HepG2 (cell line): ENCODE data around the gene SUCLG2. TPM values are rescaled to one million over a fixed set of nuclear protein-coding genes. Genes with fewer than 3 reads are reported as not detected.

Experiments
- ATAC-seq: fragments of 200-7000 bp; cut with Tn5 transposase; 3 replicates; pipeline ENCODE4 v1.9.1; 2020; ENCODE audit warnings: mild to moderate bottlenecking, moderate library complexity
- BruUV-seq: library from RNA; stranded (reverse); fragments of 400-500 nt; replicated peaks from 2 replicates; lab custom pipeline; 2021; lab: Mats Ljungman, UMichigan
- CTCF ChIA-PET: fragments of 300-600 bp; formaldehyde crosslinking; extraction: SDS; loops from one replicate; lab custom pipeline; 2021; ENCODE audit warnings: low total read pairs, inconsistent platforms, low intra/inter-chr PET ratio; lab: Yijun Ruan, JAX
- POLR2A ChIA-PET: fragments of 350-600 bp; sonication (Branson Sonifier 250); formaldehyde crosslinking; loops from one replicate; lab custom pipeline; 2020; ENCODE audit warnings: antibody characterized with exemption, inconsistent platforms; lab: Yijun Ruan, JAX
- DNase-seq: peaks from one replicate; pipeline ENCODE4 v3.0.0-alpha.2; 2015; ENCODE audit warnings: low spot score
- FAIRE-seq: peaks from 3 replicates; lab custom pipeline; 2011; peaks lifted over from hg19 to GRCh38; lab: Jason Lieb, UNC
- H2AFZ ChIP-seq: one replicate; pipeline ENCODE4 v1.6.1; 2011; ENCODE audit warnings: low read length, inconsistent platforms
- H3K27ac ChIP-seq: fragments of 300-600 bp; 3 replicates; pipeline ENCODE4 v1.8.0; 2011; ENCODE audit warnings: mixed run types, mild to moderate bottlenecking, mixed read lengths, low read length, inconsistent platforms; ENCODE audit not compliant: insufficient read depth; ENCODE audit errors: extremely low read length
- H3K27me3 ChIP-seq, 2 experiments: fragments of 200-600 bp in 1 of 2; 2 replicates in 1 of 2; 3 replicates in 1 of 2; pipeline versions ENCODE4 v1.6.0 to v1.8.0; 2011; ENCODE audit warnings: low read length in 2 of 2, mild to moderate bottlenecking in 2 of 2, moderate library complexity in 2 of 2, inconsistent platforms in 1 of 2; ENCODE audit not compliant: insufficient read depth in 2 of 2, control insufficient read depth in 1 of 2
- H3K36me3 ChIP-seq, 2 experiments: fragments of 200-600 bp in 1 of 2; replicated peaks in 1 of 2; 2 replicates in 1 of 2; 3 replicates in 1 of 2; pipeline versions ENCODE4 v1.5.1 to v1.8.0; 2011; ENCODE audit warnings: low read length in 2 of 2, inconsistent platforms in 1 of 2; ENCODE audit not compliant: insufficient read depth in 2 of 2, control insufficient read depth in 1 of 2
- H3K4me1 ChIP-seq: 2 replicates; pipeline ENCODE4 v1.5.1; 2012; ENCODE audit warnings: low read length, inconsistent platforms; ENCODE audit not compliant: insufficient read depth
- H3K4me2 ChIP-seq: 2 replicates; pipeline ENCODE4 v1.6.0; 2011; ENCODE audit warnings: low read depth, low read length, inconsistent platforms
- H3K4me3 ChIP-seq, 3 experiments: fragments of 200-600 bp in 1 of 3; sonication (generic), shearing (Covaris generic) in 1 of 3; replicated peaks in 1 of 3; 2 replicates each; pipeline ENCODE4 v1.5.1; 2011 to 2016; ENCODE audit warnings: low read length in 3 of 3, inconsistent platforms in 2 of 3, low read depth in 2 of 3, mild to moderate bottlenecking in 2 of 3, control low read depth in 1 of 3, mixed read lengths in 1 of 3; ENCODE audit not compliant: insufficient read depth in 1 of 3
- H3K79me2 ChIP-seq: one replicate; pipeline ENCODE4 v1.6.1; 2011; ENCODE audit warnings: low read length, inconsistent platforms; ENCODE audit not compliant: insufficient read depth
- H3K9ac ChIP-seq: 2 replicates; pipeline ENCODE4 v1.6.0; 2011; ENCODE audit warnings: mild to moderate bottlenecking, low read depth, low read length, inconsistent platforms; ENCODE audit not compliant: insufficient read depth
- H3K9me3 ChIP-seq: 2 replicates; pipeline ENCODE4 v1.5.1; 2012; ENCODE audit warnings: mild to moderate bottlenecking, low read length
- H4K20me1 ChIP-seq: 2 replicates; pipeline ENCODE4 v1.6.0; 2011; ENCODE audit warnings: inconsistent platforms, mild to moderate bottlenecking, low read length, moderate library complexity; ENCODE audit not compliant: insufficient read depth
- DPF2 ChIP-seq: sonication (generic); formaldehyde crosslinking; IDR thresholded peaks from 2 replicates; pipeline ENCODE4 v1.4.0; 2020; ENCODE audit warnings: mild to moderate bottlenecking, low read depth, missing genetic modification reagents, borderline replicate concordance
- FLYWCH1 ChIP-seq: sonication (generic); formaldehyde crosslinking; IDR thresholded peaks from 2 replicates; pipeline ENCODE4 v1.8.1; 2023; ENCODE audit warnings: mild to moderate bottlenecking, missing genetic modification reagents
- GZF1 ChIP-seq: sonication (generic); formaldehyde crosslinking; IDR thresholded peaks from 2 replicates; pipeline ENCODE4 v1.5.1; 2020; ENCODE audit warnings: mild to moderate bottlenecking, missing genetic modification reagents
- KDM3A ChIP-seq: IDR thresholded peaks from 2 replicates; pipeline ENCODE4 v1.6.1; 2018; ENCODE audit warnings: low read depth, missing compliant biosample characterization
- SCMH1 ChIP-seq: sonication (generic); formaldehyde crosslinking; IDR thresholded peaks from 2 replicates; pipeline ENCODE4 v1.9.0; 2021; ENCODE audit warnings: missing genetic modification reagents, mild to moderate bottlenecking, borderline replicate concordance
- SOX6 ChIP-seq, 2 experiments: fragments of 450-650 bp in 1 of 2; sonication (generic) in 1 of 2; formaldehyde crosslinking in 1 of 2; IDR thresholded peaks; 2 replicates each; pipeline versions ENCODE4 v1.4.0 to v1.6.1; 2017 to 2020; ENCODE audit warnings: antibody characterized with exemption in 1 of 2, mild to moderate bottlenecking in 1 of 2, missing genetic modification reagents in 1 of 2
- U2AF2 ChIP-seq: fragments of 200-400 bp; formaldehyde crosslinking; IDR thresholded peaks from 2 replicates; pipeline ENCODE4 v1.6.1; 2017; ENCODE audit warnings: low read depth, mild to moderate bottlenecking, low read length
- ZNF335 ChIP-seq: sonication (generic); formaldehyde crosslinking; IDR thresholded peaks from 2 replicates; pipeline ENCODE4 v1.4.0; 2020; ENCODE audit warnings: missing genetic modification reagents
- ZNF354B ChIP-seq: sonication (generic); formaldehyde crosslinking; IDR thresholded peaks from 2 replicates; pipeline ENCODE4 v1.8.0; 2022; ENCODE audit warnings: mild to moderate bottlenecking, missing genetic modification reagents
- ZNF598 ChIP-seq: sonication (generic); formaldehyde crosslinking; IDR thresholded peaks from 2 replicates; pipeline ENCODE4 v1.5.1; 2020; ENCODE audit warnings: mild to moderate bottlenecking, missing genetic modification reagents, borderline replicate concordance
- ZNF841 ChIP-seq: sonication (generic); formaldehyde crosslinking; IDR thresholded peaks from 2 replicates; pipeline ENCODE4 v1.8.1; 2023; ENCODE audit warnings: missing genetic modification reagents, borderline replicate concordance
- in situ Hi-C: cut with HindIII; loops from 2 replicates; pipeline ENCODE4 v1.10.0; 2017; ENCODE audit warnings: low pct_unique_long_range_greater_than_20kb; ENCODE audit not compliant: extremely low pct_ligation_motif_present
- intact Hi-C: fragments of 100-400 bp; cut with micrococcal nuclease; formaldehyde crosslinking; loops from one replicate; pipeline ENCODE4 v1.10.0; 2022; ENCODE audit not compliant: unreplicated experiment
- polyA plus RNA-seq, 8 experiments: library from polyadenylated mRNA; depleted of rRNA in 3 of 8; stranded (reverse) in 7 of 8; unstranded in 1 of 8; fragments of >200 nt; fragmentation: Illumina TruSeq in 4 of 8; extraction: Trizol in 4 of 8; gene quantifications; 2 replicates each; pipeline versions ENCODE4 v1.2.1 to v1.2.3, GENCODE V29; 2011 to 2016; ENCODE audit warnings: low read depth in 4 of 8, missing spikeins in 1 of 8, mixed read lengths in 1 of 8; ENCODE audit not compliant: insufficient read depth in 1 of 8
- total RNA-seq, 5 experiments: library from RNA; depleted of rRNA; stranded (reverse); fragments of >200 nt; fragmentation: Illumina TruSeq; extraction: Trizol; gene quantifications; 2 replicates each; pipeline ENCODE4 v1.2.3, GENCODE V29; 2016; ENCODE audit warnings: low read depth in 1 of 5
- TF ChIP-seq, protein P1 (sequence below): sonication (generic); formaldehyde crosslinking; IDR thresholded peaks from 2 replicates; pipeline ENCODE4 v1.4.0; 2020; ENCODE audit warnings: missing genetic modification reagents
- TF ChIP-seq, protein P2 (sequence below): sonication (generic); formaldehyde crosslinking; IDR thresholded peaks from 2 replicates; pipeline ENCODE4 v1.5.0; 2020; ENCODE audit warnings: mild to moderate bottlenecking, missing genetic modification reagents, borderline replicate concordance
- TF ChIP-seq, protein P3 (sequence below): sonication (generic); formaldehyde crosslinking; IDR thresholded peaks from 2 replicates; pipeline ENCODE4 v1.4.0; 2020; ENCODE audit warnings: missing genetic modification reagents, mild to moderate bottlenecking, borderline replicate concordance
- TF ChIP-seq, protein P4 (sequence below): sonication (generic); formaldehyde crosslinking; IDR thresholded peaks from 2 replicates; pipeline ENCODE4 v1.9.0; 2021; ENCODE audit warnings: missing genetic modification reagents, borderline replicate concordance

Gene SUCLG2
- total and polyA plus RNA-seq, 2 of the 13 experiments (the other 11 are each of a cell fraction or from before 2014, with no cell fraction given) = 21.4 to 64.9 TPM

DNA sequence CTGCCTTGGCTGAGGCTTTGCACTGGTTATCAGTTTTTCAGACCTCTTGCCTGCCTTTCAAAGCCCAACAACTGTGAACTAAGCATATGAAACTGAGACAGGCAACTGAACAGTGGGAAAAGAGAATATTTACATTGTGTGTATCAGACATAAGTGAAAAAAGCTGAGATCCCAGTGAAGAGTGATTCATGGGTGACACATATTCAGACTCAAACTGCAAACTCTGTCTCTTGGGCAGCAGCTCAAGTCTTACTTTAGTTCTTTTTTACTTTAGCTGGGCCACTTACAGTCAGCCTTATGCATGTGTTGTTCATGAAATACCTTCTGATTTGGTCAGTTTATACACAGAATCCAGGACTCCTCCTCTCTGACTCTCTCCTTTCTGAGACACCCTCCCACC, 19.2 kb downstream of the SUCLG2 start:
- H3K27me3 ChIP-seq = no peaks in the 10 kb centered on the region
- intact Hi-C loops (no loop called here), in situ Hi-C loops (no loop called here)
- no peak for DNase-seq
- peaks cover 13% of the 10 kb centered on the region for H3K79me2 ChIP-seq
- no peak for FAIRE-seq
- no peak overlapping the region for H3K4me2 ChIP-seq
- H3K36me3 ChIP-seq = peaks cover 2 to 15% of the 10 kb centered on the region in 2 experiments; a peak in 2 of 5 replicates
- POLR2A ChIA-PET = interaction anchor here (1.0 kb wide), 1 partner anchor 217 kb away, joined by 3 read pairs; no protein-coding TSS in a partner anchor
- no peaks in the 10 kb centered on the region for H3K4me1 ChIP-seq
- no peak overlapping the region for H3K27ac ChIP-seq
- no TSS peak for BruUV-seq
- ATAC-seq = no peak
- CTCF ChIA-PET = no interaction called here
- H4K20me1 ChIP-seq = no peaks in the 10 kb centered on the region
- H2AFZ ChIP-seq = no peak overlapping the region
- no peak overlapping the region for H3K9ac ChIP-seq
- H3K9me3 ChIP-seq = no peaks in the 10 kb centered on the region
- no peak overlapping the region for H3K4me3 ChIP-seq
- no peak for TF ChIP-seq SCMH1 (CRISPR knock-in tag)
- no peak for TF ChIP-seq ZNF335 (CRISPR knock-in tag)
- TF ChIP-seq, protein P1, sequence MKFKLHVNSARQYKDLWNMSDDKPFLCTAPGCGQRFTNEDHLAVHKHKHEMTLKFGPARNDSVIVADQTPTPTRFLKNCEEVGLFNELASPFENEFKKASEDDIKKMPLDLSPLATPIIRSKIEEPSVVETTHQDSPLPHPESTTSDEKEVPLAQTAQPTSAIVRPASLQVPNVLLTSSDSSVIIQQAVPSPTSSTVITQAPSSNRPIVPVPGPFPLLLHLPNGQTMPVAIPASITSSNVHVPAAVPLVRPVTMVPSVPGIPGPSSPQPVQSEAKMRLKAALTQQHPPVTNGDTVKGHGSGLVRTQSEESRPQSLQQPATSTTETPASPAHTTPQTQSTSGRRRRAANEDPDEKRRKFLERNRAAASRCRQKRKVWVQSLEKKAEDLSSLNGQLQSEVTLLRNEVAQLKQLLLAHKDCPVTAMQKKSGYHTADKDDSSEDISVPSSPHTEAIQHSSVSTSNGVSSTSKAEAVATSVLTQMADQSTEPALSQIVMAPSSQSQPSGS (CRISPR knock-in tag) = no peak
- no peak for TF ChIP-seq SOX6 (IDR thresholded peaks at IDR 0.05)
- no peak for TF ChIP-seq SOX6 (CRISPR knock-in tag; IDR thresholded peaks at IDR 0.05)
- TF ChIP-seq ZNF841 (CRISPR knock-in tag) = no peak
- TF ChIP-seq DPF2 (CRISPR knock-in tag) = no peak
- no peak for TF ChIP-seq ZNF598 (CRISPR knock-in tag)
- TF ChIP-seq, protein P2, sequence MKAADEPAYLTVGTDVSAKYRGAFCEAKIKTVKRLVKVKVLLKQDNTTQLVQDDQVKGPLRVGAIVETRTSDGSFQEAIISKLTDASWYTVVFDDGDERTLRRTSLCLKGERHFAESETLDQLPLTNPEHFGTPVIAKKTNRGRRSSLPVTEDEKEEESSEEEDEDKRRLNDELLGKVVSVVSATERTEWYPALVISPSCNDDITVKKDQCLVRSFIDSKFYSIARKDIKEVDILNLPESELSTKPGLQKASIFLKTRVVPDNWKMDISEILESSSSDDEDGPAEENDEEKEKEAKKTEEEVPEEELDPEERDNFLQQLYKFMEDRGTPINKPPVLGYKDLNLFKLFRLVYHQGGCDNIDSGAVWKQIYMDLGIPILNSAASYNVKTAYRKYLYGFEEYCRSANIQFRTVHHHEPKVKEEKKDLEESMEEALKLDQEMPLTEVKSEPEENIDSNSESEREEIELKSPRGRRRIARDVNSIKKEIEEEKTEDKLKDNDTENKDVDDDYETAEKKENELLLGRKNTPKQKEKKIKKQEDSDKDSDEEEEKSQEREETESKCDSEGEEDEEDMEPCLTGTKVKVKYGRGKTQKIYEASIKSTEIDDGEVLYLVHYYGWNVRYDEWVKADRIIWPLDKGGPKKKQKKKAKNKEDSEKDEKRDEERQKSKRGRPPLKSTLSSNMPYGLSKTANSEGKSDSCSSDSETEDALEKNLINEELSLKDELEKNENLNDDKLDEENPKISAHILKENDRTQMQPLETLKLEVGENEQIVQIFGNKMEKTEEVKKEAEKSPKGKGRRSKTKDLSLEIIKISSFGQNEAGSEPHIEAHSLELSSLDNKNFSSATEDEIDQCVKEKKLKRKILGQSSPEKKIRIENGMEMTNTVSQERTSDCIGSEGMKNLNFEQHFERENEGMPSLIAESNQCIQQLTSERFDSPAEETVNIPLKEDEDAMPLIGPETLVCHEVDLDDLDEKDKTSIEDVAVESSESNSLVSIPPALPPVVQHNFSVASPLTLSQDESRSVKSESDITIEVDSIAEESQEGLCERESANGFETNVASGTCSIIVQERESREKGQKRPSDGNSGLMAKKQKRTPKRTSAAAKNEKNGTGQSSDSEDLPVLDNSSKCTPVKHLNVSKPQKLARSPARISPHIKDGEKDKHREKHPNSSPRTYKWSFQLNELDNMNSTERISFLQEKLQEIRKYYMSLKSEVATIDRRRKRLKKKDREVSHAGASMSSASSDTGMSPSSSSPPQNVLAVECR = no peak
- no peak for TF ChIP-seq GZF1 (CRISPR knock-in tag)
- TF ChIP-seq, protein P3, sequence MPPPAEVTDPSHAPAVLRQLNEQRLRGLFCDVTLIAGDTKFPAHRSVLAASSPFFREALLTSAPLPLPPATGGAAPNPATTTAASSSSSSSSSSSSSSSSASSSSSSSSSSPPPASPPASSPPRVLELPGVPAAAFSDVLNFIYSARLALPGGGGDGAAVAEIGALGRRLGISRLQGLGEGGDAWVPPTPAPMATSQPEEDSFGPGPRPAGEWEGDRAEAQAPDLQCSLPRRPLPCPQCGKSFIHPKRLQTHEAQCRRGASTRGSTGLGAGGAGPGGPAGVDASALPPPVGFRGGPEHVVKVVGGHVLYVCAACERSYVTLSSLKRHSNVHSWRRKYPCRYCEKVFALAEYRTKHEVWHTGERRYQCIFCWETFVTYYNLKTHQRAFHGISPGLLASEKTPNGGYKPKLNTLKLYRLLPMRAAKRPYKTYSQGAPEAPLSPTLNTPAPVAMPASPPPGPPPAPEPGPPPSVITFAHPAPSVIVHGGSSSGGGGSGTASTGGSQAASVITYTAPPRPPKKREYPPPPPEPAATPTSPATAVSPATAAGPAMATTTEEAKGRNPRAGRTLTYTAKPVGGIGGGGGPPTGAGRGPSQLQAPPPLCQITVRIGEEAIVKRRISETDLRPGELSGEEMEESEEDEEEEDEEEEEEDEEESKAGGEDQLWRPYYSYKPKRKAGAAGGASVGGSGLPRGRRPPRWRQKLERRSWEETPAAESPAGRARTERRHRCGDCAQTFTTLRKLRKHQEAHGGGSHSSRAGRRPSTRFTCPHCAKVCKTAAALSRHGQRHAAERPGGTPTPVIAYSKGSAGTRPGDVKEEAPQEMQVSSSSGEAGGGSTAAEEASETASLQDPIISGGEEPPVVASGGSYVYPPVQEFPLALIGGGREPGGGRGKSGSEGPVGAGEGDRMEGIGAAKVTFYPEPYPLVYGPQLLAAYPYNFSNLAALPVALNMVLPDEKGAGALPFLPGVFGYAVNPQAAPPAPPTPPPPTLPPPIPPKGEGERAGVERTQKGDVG (CRISPR knock-in tag) = no peak
- TF ChIP-seq U2AF2 = no peak
- TF ChIP-seq FLYWCH1 (CRISPR knock-in tag) = no peak
- TF ChIP-seq, protein P4, sequence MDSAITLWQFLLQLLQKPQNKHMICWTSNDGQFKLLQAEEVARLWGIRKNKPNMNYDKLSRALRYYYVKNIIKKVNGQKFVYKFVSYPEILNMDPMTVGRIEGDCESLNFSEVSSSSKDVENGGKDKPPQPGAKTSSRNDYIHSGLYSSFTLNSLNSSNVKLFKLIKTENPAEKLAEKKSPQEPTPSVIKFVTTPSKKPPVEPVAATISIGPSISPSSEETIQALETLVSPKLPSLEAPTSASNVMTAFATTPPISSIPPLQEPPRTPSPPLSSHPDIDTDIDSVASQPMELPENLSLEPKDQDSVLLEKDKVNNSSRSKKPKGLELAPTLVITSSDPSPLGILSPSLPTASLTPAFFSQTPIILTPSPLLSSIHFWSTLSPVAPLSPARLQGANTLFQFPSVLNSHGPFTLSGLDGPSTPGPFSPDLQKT (CRISPR knock-in tag) = no peak
- TF ChIP-seq KDM3A = no peak
- no peak for TF ChIP-seq ZNF354B
